GM21526 (cell line): ENCODE measurements around the gene EPHA4.

Experiments
- ATAC-seq: cut with Tn5 transposase; IDR thresholded peaks from one replicate; pipeline ENCODE4 v1.9.1; 2021; ENCODE audit warnings: moderate library complexity; ENCODE audit not compliant: unreplicated experiment, low FRiP score

EPHA4 gene

DNA sequence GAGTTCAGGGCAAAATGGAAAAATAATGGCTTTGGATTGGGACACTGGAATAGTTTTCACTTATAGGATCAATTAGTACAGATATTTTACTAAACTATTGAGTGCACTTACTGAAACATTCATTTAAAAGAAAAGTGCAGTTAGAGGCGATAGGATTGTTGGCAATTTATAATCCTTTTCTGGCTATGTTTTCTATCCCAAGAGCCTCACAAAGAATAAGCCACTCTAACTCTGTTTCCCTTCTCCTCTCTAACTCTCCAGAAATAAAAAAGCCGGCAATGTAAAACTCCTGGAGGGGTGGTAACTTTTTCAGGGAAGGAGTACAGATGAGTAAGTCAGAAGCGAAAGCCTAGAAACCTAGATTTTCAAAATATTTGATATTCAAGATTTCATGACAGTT, 91.3 kb downstream of the EPHA4 start:
- ATAC-seq: no peak

DNA sequence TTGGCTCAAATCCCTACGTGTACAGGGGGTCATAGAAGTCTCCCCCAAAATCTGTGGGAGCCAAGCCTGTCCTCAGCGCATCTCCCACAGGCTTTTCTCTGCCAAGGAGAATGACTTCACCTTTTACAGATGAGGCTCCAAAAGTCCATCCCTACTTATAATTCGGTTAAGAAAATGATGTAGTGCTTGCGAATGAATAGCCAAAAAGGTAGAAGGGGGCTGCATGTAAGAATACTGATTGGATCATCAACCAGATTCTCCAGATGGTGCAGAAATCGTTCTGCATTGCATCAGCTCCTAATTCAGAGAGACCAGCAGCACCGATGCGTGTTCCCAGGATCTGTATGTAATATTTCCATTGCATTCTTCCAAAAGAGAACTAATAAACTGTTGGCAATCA, 91.9 kb downstream of the EPHA4 start:
- ATAC-seq: no peak

DNA sequence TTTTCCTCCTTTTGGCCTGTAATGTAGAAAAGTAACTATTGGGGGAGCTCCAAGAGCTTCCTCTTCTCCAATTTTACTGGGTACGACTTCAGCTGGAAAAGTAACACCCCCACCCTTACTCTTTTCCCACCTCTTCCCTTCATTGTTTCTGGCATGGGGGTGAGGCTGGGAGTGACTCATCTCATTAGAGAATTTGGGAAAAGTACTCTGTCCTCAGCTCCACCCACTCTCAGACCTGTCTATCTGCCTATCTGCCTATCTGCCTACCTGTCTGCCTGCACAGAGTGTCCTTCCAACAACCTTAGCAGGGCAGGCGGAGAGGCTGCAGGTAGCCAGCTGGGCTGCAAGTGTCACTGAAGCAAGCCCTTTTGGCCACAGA, 93.6 kb downstream of the EPHA4 start:
- no peak for ATAC-seq

DNA sequence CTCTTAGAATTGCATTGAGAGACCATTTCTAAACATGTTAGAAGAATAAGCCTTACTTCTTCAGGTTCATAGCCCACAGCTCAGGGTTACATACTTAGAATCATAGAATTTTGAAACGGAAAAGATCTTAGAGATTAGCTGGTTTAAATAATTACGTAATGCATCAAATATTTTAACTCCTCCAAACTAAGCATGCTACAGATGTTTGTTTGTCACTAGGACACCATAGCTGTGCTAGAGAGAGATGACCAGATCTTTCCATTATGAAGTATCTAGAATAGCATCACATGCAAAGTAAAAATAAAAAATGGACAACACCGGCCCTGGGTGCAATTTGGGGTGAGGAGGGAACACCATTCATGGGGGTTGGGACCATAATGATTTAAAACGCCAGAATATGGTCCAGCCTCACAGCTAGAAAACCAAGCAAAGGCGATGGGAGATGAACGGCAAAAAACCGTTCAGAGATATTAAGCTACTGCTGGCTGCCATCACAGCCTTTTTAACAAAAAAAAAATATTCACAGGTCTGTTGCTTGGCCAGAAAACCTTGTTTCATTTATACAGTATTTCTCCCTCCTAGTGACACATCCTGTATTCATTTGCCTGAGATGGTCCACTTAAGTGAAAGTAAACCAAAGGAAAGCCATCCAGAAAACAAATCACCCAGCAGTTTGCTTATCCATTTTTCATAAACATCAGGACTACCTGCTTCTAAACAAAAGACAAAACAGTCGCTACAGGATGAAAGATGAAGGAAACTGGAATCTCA, 94.2 kb downstream of the EPHA4 start:
- ATAC-seq: no peak

DNA sequence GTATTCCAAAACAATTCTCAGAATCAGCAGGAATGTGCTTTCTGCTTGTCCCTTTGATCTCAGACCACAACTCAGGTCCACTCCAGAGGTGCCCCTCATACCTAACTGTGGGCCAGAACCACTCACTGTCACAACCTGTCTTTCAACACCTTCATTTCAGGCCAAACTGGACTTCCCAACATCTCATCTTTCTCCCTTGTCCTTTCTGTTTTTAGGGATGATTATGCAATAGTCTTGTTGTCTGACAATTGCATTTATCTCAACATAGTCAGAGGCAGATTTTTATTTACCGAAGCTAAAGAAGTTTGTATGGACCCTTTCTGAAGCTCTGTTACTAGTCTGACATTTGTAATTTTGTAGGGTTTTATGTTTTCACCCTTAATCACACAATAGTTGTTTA, 95.9 kb downstream of the EPHA4 start:
- ATAC-seq: no peak

DNA sequence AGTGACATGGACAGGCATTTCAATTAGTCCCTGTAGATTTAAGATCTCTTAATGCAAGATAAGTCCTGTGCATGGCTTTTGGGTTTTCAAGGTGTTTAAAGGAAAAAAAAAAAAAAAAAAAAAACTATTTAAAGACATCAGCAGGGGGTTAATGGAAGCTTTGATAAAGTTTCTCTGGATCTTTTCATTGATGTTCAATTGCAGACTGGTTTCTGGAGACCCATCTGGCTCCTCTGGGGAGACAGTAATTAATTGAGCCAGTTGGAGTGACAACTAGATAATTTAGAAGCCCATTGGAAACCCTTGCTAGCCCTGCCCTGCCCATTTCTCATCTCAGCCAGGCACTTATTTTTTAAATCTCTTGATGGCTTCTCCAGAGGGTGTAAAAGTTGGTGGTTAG, 98.7 kb downstream of the EPHA4 start:
- ATAC-seq: no peak

DNA sequence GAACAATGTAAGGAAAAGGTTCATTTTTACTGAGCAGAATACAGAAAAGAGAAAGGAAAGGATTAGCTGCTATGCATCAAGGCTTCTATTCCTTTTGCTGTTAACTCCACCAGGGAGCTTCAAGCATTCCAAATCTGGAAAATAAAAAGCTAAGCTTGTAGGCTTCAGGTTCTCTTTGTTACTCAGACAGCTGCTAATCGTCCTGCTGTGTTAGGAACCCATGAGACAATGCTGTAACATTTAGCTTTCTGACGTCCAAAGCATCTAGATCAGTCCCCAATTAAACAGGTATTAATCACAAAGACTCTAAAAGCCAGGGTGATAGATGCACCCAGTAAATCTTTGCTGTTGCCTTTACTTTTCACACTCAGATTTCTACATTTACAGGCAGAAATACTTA, 103.8 kb downstream of the EPHA4 start:
- no peak for ATAC-seq

DNA sequence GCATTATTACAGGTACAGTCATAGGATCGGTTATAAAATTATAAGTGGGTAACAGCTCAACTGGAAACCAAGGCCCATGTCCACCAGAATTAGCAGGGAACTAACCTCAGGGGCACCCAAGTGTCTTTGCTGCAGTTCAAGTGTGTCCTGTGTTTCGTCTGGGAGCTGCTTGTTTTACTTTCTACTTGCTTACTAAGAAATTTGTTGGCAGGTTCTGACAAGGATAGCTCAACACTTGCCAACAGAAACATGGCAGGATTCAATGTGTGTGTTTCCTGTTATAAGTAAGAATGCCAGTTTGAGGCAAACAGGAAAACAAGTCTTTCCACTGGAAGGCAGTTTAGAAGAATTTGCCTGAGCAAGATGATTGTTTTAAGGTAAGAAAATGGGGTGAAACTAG, 104.5 kb downstream of the EPHA4 start:
- ATAC-seq: no peak

DNA sequence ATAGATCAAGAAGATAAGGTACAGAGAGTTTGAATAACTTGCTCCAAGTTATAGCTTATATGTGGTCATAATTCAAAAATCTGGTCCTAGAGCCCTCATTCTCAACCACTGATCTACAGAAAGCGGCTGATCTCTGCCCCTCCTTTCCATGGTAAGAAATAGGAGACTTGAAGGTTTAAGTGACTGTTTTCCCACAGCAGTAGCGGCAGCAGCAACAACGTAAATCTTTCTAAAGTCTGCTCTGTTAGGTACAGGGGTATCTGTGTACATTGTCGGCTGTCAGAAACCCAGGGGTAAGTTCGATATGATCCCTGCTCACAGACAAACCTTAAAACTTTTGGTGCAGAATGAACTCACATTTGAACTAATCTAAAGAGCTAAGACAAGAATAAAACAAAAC, 105.4 kb downstream of the EPHA4 start:
- no peak for ATAC-seq

DNA sequence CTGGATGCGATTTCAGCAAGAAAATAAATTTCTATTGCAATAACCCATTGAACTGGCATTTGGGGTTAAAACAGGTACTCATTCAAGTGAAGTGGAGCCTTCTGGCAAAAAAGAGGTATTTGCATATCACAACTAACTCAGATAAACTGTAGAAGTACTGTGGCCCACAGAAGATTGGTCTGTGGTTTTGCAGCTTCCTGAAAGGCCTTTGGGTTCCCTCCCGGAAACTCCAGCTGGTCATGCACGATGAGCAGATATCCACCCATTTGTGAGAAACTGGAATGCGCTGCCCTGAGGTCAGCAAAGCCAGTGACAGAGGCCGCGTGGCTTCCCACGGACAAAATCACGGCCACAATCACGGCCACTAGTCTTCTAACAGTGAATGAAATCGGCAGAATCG, 106.3 kb downstream of the EPHA4 start:
- peak; percentile 74 for ATAC-seq

DNA sequence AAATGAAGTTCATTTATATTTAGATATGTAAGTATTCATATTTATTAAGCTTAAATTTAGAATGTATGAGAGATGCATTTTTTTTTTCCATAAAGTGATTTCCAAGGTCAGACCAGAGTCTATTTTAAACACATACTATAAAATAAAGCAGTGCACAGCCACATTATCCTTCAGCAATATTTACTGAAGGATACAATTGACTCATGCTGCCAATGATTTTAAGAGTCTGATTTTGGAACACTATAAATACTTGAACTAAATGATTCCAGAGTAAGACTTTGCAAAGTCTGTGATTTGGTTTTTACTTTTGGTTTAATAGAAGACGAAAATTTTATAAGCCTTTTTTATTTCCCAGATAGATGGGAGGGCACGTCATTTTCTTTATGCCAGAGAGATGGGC, 107.1 kb downstream of the EPHA4 start:
- no peak for ATAC-seq

DNA sequence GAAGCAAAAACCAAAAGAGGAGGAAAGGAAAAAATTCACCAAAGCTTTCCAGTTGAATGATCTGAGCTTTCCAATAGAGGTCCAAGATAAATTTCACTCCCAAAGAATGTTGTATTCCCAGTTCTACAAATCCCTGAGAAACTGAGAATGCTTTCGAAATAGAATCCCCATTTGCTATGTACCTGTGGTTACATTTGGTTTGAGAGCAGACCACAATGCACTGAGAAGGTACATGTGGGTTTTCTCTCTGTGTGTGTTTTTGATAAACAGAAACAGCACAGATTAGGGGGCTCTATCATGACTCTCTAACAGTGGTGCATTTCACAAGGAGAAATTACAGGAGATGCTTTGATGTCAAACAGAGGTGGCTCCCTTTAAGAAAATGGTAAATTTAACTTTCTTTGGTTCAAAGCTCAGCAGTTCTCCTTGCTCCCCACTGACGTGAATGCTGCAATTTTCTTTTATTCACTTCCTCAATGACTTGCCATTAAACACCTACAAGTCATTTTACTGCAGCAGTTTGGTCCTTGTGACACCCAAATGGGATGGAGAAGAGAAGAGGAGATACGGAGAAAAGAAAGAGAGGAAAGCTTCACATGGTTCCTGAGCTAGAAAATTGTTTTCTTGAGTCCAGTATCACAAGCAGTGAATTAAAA, 108.7 kb downstream of the EPHA4 start:
- no peak for ATAC-seq

DNA sequence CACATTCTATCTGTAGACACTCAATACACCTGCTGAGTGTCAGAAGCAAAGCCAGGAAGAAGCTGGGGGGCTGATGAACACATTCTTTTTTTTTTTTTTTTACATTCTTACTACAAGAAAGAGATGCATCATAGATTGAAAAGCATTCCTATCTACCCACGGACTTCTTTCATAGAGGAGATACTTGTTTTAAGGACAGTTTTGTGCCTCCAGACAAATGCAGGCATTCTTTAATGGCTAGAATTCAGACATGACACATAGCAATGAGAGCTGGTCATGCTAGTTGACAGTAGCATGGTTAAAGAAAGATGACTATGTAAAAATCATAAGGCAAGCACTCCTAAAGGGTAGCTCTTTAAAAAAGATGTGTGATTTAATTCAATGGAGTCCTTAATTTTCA, 110.2 kb downstream of the EPHA4 start:
- no peak for ATAC-seq

DNA sequence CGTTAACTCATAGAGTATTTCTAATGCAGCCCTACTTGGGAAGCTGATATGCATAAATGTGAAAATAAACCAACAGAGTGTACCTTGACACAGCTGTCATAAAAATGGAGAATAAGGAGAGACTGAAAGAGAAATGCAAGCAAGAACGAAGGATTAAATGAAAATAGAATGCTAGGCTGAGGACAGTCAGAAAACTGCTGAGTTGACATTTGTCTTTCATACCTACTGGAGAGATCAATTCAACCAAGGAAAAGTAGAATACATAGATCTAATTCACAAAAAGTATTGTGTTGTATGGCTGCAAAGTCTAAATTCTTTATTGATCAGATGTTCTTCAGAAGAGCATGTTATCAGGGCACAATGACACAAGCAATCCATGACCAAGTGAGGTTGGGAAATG, 112.0 kb downstream of the EPHA4 start:
- ATAC-seq: no peak

DNA sequence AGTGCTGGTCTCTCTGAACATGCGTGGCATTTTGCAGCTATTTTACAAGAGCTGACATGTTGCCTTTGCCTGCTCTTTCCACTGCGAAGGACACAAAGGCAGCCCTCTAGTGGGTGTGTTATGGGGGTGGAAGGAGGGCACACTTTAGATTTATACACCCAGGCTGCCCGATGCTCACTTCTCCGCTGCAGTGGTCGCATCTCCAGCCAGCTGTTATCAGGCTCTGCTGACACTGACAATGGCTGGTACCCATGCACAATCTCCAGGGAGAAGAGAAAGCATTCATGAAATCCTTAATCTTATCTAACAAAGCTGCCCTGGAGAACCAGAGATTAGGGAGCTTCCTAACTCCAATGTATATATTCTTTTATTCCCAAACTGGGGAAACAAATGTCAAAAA, 113.5 kb downstream of the EPHA4 start:
- ATAC-seq: no peak

DNA sequence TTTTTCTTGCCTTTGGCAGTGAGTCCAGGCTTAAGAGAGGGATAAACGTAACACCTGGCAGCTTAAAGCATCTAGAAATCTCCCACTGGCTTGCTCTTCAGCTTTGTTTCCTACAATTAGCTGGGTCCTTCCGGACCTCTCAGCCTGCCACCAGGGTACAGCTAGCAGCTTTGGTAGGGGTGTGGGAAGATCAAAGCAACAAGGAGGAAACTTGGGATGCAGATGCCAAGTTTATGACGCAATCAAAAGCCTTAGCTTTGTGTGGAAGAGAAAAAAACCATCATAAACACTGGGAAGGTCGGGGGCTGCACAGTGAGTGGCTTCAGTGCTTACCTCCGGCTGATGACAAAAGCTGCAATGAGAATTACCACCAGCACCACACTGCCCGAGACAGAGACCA, 116.9 kb downstream of the EPHA4 start:
- ATAC-seq: no peak

DNA sequence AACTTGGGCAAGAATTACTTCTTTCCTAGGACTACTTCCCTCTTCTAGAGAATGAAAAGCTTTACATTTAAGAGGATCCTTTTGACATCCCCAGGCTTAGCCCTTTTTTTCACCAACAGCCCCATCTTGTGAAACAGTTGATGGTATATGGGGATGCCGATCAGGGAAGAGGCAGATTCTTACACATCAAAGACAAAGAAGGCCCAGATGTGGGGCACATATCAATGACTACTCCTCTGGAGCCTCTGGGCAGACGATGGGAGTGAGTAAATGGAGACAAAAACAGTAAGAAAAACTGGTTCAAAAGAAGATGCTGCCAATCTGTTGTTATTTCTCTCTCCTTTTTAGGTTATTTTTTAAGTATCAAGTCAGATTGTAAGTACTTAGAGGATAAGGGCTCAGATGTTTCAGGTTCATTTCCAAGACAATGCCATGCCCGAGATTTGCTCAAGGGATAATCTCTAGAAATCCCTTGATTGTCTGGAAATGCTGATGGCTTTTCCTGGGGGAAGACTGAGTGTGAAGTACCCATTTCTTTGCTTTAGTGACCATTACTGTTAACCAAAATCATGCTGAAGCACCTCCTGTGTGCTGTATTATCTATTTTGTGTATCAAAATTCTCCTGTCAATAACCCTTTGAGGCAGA, 117.5 kb downstream of the EPHA4 start:
- ATAC-seq: no peak

DNA sequence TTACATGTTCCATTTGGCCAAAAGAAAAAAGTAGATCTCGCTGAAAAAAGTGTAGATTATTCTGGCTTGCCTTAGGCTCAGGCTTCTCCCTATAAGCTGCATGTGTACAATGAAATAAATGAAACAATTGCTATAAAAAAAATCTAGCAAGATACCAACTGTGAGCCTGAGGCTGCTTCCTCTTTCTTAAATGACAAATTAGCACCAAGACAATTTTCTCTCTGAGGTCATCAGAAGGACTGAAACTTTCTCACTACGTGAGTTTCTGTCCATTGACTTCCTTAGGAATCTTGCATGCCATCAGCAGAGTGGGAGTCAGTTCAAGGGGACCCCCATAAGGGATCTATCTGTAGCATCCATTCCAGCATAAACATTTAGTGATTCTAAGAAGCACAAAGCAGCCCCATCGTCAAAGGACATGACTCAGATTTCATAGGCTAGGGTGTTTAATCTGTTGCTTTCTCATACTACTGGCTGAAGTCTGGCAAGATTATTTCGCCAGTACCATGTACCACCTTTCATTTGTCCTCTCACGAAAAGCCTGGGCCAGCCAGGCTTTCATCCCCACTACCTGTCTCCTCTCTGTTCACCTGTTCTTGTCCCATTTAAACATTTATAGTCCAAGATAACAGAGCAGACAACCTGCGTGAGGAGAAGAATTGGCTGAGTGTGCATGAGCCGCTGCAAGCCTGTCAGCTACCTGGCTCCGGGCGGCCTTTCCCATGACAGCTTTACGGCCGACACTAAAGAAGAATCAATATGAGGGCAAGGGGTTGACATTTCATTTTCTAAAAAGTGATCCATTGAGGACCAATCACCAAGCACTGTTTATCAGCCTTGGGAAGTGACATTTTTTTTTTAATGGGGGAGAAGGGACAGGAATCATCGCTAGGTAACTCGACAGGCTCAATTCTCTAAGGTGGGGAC, 120.0 kb downstream of the EPHA4 start:
- no peak for ATAC-seq

DNA sequence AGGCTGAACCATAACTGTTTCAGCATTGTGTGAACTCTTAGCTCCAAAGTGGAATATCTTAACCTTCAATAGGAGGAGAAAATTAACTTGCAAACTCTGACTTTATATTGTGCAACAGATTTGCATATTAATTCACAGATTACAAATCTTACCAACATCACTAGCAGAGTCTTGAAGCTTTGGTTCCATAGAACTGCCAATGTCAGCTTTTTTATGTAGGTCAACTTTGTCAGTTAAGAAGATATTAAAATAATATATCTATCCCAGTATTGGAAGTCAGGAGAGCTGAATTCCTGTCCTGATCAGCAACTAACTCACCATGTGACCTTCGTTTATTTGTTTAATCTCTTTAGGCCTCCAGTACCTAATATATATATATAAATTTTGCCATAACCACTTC, 121.8 kb downstream of the EPHA4 start:
- ATAC-seq: no peak

DNA sequence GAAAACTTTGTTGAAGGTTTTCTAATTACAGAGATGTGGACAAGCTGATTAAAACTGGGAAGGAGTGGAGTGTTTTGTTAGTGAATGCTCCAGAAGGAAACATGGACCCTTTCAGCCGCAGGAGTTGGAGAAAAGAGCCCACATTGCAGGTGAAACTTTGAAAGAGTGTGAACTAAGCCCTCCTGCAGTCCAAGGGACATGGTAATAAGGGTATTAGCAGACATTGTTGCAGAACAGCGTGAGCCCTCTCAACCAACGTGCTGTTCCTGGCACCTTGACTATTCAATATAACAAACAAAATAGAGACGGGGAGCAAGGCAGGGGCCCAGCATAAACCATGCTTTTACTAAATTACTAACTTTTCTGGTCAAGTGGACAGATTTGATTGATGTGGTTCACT, 122.7 kb downstream of the EPHA4 start:
- ATAC-seq: no peak

DNA sequence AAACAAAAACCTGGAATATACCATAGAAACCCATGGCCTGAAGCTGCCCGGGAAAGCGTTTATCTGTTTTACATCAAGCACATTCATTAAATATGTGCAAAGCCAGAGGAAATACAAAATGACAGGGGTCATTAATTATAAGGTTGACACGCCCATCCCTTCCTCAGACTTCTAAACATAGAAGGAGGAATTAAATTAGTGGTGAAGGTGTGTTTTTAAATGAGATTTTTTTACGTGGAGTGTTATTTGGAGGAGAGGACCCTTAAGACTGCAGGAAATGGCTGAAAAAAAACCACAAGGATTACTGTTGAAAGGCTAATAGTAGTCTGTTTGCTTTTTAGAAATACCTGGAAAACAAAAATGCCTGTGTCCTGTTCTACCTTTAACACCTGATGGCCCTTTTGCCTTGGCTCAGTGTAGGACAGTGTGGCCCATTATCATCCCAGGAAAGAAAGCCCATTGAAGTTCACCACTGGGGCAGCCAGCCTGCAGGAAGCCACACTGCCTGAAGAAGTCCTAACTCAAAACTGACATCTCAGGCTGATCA, 123.2 kb downstream of the EPHA4 start:
- ATAC-seq: no peak
